Ecto neural progenitor cell (in vitro differentiated cells): ENCODE results near the gene ITFG1.
"Not testable (repeated sequence)": the region's sequence is repeated elsewhere in the genome, so short reads cannot be mapped to it uniquely, and the experiment has no call there.

Source experiments
- DNase-seq: peaks from one replicate; pipeline ENCODE4 v3.0.0-alpha.2; 2018; ENCODE audit warnings: low spot score

ITFG1 gene

GRCh38 chr16:47413041-47413440, 47.8 kb downstream of the ITFG1 start:
- DNase-seq = no peak

GRCh38 chr16:47408491-47408890, 52.4 kb downstream of the ITFG1 start:
- no peak for DNase-seq

- DNase-seq = no peak
These were observed 64.9 kb downstream of the ITFG1 start for GRCh38 chr16:47395733-47396498.

- DNase-seq = no peak
These were observed 68.8 kb downstream of the ITFG1 start for GRCh38 chr16:47392081-47392480.

- no peak for DNase-seq
These were observed 72.2 kb downstream of the ITFG1 start for GRCh38 chr16:47388705-47389104.

GRCh38 chr16:47387026-47387734, 73.7 kb downstream of the ITFG1 start:
- no peak for DNase-seq

GRCh38 chr16:47386201-47386718, 74.6 kb downstream of the ITFG1 start:
- DNase-seq = no peak

GRCh38 chr16:47382362-47382761, 78.5 kb downstream of the ITFG1 start:
- DNase-seq = no peak

GRCh38 chr16:47377154-47377553, 83.7 kb downstream of the ITFG1 start:
- DNase-seq = no peak

GRCh38 chr16:47375423-47375822, 85.4 kb downstream of the ITFG1 start:
- DNase-seq = no peak

GRCh38 chr16:47374629-47375028, 86.2 kb downstream of the ITFG1 start:
- no peak for DNase-seq

GRCh38 chr16:47371271-47372014, 89.4 kb downstream of the ITFG1 start:
- no peak for DNase-seq

- no peak for DNase-seq
These were observed 90.3 kb downstream of the ITFG1 start for GRCh38 chr16:47370536-47370935.

GRCh38 chr16:47366228-47366627, 94.6 kb downstream of the ITFG1 start:
- DNase-seq = no peak

- no peak for DNase-seq
These were observed 97.1 kb downstream of the ITFG1 start for GRCh38 chr16:47363761-47364160.

- DNase-seq = no peak
These were observed 101.4 kb downstream of the ITFG1 start for GRCh38 chr16:47359478-47359877.

GRCh38 chr16:47358816-47359215, 102.0 kb downstream of the ITFG1 start:
- DNase-seq = no peak

GRCh38 chr16:47349029-47349428, 111.8 kb downstream of the ITFG1 start:
- not testable (repeated sequence) for DNase-seq

GRCh38 chr16:47347021-47347696, 113.7 kb downstream of the ITFG1 start:
- DNase-seq = not testable (repeated sequence)

GRCh38 chr16:47342055-47342454, 118.8 kb downstream of the ITFG1 start:
- no peak for DNase-seq

- DNase-seq = not testable (repeated sequence)
These were observed 130.3 kb downstream of the ITFG1 start for GRCh38 chr16:47330562-47330961.

GRCh38 chr16:47324309-47324708, 136.6 kb downstream of the ITFG1 start:
- DNase-seq = not testable (repeated sequence)
